CD1c-positive myeloid dendritic cell (primary cell): ENCODE results near the gene C10orf62.
"Not testable (repeated sequence)": the region's sequence is repeated elsewhere in the genome, so short reads cannot be mapped to it uniquely, and the experiment has no call there.

ENCODE experiments used
- DNase-seq: peaks from one replicate; pipeline ENCODE4 v3.0.0-alpha.2; 2016; ENCODE audit errors: extremely low spot score

The C10orf62 gene

GRCh38 chr10:97589479-97589878 is at the start of gene C10orf62:
Gene C10orf62 (plus strand): TSS chr10:97589721. CDS start chr10:97589898, 177 bp downstream.
- DNase-seq: no peak

GRCh38 chr10:97540669-97541500 is 48.6 kb upstream of the C10orf62 start:
- DNase-seq: peak; percentile 21

DNA sequence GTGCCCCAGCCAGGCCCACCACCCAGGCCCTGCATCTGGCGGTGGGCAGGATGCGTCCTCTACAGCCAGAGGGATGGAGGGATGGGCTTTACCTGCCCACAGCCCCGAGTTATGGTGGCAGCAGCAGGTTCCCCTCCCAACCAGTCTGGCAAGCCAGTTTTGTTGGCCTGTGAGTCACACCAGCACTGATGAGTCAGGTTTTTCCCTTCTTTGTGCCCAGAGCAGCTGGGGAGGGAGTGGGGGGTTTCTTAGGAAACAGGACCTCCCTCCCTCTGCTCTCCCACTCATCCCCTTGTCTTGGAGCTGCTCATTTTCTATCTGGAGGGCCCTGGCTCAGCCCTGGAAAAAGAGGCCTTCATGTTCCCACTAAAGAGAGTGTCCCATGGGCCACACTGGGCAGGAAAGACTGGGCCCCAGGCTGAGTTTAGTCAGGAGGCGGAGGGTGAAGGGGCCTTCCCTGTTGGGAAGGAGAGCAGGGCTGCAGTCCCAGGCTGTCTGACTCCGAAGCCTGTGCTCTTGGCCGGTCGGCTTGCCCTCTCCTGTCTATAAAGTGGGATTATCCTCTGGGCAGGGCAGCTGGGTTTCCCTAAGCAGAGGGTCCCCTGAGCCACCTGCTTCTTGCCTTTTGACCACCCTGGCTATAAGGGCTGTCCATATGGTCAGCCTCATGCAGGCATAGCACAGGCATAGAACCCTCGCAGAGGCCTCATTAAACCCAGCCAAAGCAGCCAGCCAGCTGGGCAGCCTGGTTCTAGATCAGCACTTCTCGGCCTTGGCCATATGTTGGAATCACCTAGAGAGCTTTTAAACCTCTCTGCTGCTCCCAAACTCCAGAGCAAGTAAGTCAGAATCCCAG is 47.1 kb upstream of the C10orf62 start:
- peak; percentile 82 for DNase-seq

DNA sequence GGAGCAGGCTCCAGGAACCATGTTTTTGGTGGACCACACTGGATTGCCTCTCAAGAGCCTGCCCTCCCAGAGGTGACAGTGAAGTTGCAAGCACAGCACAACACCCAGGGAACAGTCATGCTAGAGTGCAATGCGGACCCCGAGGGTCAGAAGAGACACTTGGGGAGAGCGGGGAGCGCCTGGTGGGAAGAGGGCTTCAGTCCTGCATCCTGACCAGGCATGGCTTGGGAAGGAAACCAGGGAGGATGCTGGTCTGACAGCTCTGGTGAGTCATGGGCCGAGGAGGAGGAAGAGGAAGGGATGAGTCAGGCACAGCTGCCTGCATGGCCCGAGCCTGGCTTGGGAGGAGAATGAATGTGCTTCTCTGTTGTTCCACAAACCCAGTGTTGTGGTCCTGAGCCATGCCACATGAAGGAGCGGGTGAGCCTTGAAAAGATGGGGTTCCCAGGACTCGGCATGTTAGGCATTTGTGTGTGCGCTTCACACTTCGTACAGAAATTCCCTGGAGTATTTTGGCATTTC is 46.4 kb upstream of the C10orf62 start:
- peak; percentile 89 for DNase-seq

GRCh38 chr10:97546456-97547270 is 42.9 kb upstream of the C10orf62 start:
- no peak for DNase-seq

DNA sequence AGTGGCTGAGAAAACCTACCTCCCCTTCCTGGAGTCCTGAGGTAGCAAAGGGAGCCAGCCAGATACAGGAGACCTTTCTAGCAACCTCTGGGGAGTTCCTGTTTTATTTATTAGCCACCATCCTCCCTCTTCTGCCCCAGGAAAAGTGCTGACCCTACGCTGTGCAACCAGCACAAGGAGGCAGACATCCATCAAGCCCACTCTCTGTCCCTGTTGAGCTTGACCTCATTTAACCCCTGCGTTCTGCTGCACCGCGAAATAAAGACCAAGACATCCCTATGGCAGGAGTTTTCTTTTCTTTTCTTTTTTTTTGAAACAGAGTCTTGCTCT is 42.3 kb upstream of the C10orf62 start:
- no peak for DNase-seq

DNA sequence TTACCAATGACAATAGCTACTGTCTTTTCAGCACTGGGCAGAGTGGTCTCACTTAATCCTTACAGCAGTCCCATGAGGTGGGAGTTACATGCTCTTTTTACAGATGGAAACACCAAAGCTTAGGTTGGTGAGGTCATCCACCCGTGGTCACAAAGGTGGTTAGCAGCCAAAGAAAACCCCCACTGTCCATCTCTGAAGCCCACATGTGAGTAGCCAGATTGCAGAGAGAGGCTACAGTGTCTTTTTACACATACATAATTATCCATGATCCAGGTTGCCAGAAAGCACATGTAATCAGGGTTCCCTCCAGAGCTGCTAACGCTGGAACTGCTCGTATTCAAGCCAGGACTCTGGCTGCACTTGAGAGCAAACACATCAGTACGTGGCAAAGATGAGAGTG is 41.6 kb upstream of the C10orf62 start:
- no peak for DNase-seq

DNA sequence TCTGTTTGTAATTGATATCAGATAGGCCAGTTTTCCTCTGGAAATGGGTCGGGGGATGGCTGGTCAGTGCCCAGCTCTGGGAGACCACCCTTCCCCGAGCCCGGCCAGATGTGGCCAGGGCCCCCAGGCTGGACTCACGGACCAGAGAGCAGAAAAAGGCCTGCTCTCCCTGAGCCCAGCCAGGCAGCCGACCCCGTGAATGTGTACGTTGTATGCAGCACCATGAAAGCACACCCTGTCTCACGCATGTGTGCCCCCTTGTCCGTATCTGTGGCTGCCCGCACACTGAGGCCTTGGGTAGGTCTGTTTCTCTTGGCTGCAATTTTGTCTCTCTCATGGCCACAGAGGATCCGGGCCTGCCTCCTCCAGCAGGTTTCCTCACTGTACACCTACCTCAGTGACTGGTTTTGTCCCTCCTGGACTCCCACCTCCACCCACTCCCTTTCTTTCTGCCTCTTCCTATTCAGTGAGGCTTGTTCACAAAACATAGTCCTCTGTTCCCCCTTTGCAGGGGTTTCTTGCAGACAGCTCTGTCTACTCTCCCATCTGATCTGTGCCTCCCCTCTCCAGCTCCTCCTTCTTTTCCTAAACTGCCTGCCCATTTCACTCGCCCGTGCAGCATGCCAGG is 40.6 kb upstream of the C10orf62 start:
- DNase-seq: no peak

DNA sequence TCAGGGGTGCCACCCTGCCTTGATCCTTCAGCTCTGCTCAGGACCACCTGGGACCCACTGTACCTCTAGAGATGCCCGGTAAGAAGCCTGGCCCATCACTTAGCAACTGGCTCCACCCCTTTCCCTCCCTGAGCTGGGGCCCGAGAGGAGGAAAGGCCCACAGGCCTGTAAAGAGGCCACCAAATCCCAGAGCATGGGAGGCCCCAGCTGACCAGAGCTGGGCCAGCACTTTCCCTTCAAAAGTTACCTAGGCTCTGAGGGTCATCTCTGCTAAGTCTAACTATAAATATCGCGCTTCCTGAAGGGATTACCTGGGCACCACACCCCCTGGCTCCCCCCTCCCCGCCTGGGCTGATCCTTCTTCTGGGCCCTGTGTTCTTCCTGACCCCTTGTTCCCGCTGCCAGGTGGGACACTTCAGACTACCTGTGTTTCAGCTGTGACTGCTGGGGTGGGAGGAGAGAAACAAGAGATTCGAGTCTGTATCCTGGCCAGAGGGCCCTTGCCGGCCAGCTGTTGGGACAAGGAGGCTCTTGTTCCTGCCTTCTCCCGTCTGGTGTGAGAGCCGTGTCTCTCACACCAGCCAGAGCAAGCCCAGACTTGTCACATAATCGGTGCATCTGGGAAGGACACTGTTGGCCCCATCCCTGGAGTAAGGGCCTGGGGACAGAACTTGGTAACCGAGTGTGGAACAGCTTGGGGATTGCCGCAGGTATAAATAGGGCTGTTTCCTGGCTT is 39.8 kb upstream of the C10orf62 start:
- no peak for DNase-seq

- no peak for DNase-seq
These were observed 39.0 kb upstream of the C10orf62 start for GRCh38 chr10:97550336-97551149.

GRCh38 chr10:97551271-97551670 is 38.2 kb upstream of the C10orf62 start:
- no peak for DNase-seq

GRCh38 chr10:97553575-97554031 is 35.9 kb upstream of the C10orf62 start:
- peak; percentile 56 for DNase-seq

DNA sequence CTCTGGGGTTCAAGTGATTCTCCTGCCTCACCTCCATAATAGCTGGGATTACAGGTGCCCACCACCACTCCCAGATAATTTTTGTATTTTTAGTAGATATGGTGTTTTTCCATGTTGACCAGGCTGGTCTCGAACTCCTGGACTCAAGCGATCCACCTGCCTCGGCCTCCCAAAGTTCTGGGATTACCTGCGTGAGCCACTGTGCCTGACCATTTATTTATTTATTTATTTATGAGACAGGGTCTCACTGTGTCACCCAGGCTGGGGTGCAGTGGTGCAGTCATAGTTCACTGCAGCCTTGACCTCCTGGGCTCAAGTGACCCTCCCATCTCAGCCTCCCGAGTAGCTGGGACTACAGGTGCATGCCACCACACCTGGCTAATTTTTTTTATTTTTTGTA is 35.2 kb upstream of the C10orf62 start:
- not testable (repeated sequence) for DNase-seq

DNA sequence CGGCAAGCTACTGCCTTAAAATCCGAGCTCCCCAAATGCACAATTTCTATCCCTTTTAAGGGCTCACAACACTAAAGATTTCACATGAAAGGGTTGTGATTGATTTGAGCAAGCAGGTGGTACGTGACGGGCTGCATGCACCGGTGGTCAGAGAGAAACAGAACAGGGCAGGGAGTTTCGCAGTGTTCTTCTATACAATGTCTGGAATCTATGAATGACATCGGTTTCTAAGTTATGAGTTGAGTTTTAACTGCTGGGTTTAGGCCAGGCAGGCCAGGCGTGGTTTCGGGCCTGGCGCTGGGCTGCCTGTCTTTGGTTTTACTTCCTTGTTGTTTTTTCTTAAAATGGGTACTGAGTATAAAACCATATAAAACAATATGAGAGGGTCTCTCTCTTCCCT is 34.0 kb upstream of the C10orf62 start:
- DNase-seq: not testable (repeated sequence)

- DNase-seq: not testable (repeated sequence)
These were observed 28.7 kb upstream of the C10orf62 start for GRCh38 chr10:97560731-97561381.

- DNase-seq: not testable (repeated sequence)
These were observed 28.0 kb upstream of the C10orf62 start for GRCh38 chr10:97561386-97562077.

DNA sequence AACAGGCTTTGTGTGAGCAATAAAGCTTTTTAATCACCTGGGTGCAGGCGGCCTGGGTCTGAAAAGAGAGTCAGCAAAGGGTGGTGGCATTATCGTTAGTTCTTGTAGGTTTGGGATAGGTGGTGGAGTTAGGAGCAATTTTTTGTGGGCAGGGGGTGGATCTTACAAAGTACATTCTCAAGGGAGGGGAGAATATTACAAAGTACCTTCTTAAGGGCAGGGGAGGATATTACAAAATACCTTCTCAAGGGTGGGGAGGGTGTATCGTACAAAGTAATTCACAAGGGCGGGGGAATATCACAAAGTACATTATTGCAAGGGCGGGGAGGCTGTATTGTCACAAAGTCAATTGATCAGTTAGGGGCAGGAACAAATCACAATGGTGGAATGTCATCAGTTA is 27.2 kb upstream of the C10orf62 start:
- not testable (repeated sequence) for DNase-seq

- DNase-seq: no peak
These were observed 26.2 kb upstream of the C10orf62 start for GRCh38 chr10:97563337-97563736.
